Smooth muscle cell of the brain vasculature (primary cell): Measurements from ENCODE around the gene TUBGCP3.
"Not testable (repeated sequence)": the region's sequence is repeated elsewhere in the genome, so short reads cannot be mapped to it uniquely, and the experiment has no call there.

Experiments
- DNase-seq: peaks from one replicate; pipeline ENCODE4 v3.0.0-alpha.2; 2012; ENCODE audit warnings: low read depth, low spot score

TUBGCP3 gene

DNA sequence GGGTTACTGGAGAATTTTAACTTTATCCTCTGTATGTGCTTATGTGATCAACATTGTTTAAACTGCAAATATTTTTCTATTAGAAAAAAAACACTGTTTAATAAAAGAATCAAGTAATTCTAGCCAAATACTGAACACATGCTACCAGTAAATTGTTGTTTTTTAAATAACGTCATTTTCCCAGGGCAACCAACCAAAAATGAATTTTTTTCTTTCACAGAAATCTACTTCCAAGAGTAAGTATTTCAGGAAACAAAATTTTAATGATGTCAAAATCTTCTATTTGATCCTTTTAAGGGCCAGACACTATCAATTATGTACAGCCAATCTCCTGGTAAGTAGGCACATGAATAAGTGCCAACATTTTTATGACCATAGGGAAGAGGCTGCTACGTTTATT is 57.1 kb downstream of the TUBGCP3 start:
- no peak for DNase-seq

DNA sequence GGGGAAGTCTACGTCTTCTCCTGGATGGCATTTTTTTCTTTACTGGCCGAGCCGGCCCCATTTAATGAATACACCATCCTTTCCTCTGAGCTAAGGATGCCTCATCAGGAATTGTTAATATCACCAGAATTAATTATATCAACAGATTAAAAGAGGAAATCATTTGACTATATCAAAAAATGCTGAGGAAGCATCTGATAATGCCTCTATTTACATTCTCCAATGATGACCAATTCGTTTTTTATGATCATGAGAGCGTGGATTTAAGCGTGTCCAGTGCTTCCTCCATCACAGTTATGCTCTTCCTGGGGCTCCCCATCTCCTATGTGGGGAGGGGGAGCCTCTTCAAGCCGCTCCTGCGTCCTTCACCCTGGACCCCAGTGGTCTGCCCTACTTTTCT is 58.7 kb downstream of the TUBGCP3 start:
- no peak for DNase-seq

- DNase-seq = no peak
Measured at GRCh38 chr13:112526146-112526853, 61.7 kb downstream of the TUBGCP3 start.

DNA sequence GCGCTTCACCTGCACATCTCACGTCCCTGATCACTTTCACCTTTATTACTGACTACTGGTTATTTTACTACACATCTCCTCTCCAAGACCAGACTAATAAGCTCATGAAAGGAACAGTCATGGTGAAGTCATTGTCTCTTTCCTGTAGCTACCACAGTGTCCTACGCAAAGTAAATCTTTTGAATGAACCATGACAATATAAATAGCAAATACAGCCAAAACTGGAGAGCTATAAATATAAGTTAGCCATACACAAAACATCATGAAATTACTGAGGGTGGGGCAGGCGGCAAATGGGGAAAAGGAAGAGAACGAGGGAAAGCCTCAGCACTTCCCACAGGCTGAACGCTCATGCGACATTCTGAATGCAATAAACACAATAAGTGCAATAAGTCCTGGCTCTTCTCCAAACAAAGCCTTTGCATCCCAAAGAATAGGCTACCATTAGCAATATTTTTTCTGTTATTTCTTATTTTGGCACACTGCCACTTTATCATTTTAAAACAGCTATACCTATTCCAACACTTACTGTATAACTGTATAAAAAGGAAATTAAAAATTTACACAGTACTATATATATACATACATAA is 62.5 kb downstream of the TUBGCP3 start:
- no peak for DNase-seq

- no peak for DNase-seq
Measured at GRCh38 chr13:112522578-112522977, 65.4 kb downstream of the TUBGCP3 start.

DNA sequence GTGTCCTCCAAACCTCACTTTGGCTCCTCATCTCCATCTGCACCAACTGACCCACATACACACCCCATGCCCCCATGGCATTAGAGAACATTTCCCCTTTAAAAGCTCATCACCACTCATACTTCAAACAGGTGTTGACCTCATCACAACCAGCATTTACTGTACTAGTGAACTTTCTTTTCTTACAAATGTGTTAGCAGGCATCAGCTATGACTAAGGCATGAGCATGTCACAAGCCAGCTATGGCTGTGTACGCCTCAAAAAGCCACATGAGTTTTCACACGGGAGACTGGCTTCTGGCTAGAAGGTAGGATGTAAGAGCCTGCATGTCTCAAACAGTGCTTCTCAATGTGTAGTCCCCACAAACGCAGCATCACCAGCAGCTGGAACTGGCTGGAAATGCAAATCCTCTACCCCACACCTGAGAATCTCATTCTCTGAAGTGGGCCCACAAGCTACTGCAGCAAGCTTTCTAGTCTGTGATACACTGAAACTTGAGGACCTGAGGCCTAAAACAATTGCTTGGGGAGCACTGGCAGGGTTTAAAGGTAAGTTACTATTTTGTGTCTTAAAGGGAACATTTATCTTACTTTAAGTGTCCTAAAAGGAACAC is 66.8 kb downstream of the TUBGCP3 start:
- DNase-seq = no peak

DNA sequence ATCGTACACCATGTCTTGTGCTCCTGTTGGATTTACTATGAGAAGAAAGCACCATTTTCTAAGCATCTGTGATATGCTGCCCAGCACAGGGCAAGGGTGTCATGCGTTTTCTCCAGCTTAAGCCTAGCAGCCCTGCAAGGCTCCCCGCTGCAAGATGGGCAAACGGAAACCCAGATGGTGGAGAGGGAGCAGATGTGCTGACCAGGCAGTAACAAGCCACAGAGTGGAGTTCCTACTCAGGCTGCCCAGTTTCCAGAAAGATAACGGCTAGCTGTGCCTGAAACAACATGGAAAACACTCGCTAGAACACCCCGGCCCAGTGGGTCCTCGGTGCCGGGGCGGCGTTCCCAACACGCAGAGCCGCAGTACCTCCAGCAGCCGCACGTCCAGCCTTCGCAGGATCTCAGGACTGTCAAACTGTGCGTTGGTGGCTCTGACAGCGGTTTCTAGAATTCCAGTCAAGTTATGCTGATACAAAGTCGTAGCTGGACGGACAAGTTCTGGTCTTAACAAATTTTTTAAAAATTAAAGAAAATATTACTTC is 68.4 kb downstream of the TUBGCP3 start:
- DNase-seq = no peak

DNA sequence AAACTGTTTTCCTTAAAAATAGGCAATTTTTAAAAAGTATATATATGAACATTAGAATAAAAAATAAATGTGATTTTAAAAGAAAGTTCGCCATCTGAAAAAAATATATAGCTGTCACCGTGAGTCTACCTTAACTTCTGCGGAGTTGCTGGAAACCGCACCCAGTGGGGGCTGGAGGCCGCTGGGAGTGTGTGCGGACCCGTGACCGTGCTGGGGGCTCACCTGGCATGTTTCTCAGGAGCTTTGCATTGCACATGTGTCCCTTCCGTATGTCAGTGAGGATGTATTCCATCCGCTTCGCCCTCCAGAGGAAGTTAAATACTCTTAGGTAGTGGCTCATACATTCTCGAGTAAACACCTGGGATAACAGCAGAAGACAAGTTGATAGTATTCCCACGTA is 71.7 kb downstream of the TUBGCP3 start:
- no peak for DNase-seq

- DNase-seq = no peak
Measured at GRCh38 chr13:112513761-112514160, 74.2 kb downstream of the TUBGCP3 start.

DNA sequence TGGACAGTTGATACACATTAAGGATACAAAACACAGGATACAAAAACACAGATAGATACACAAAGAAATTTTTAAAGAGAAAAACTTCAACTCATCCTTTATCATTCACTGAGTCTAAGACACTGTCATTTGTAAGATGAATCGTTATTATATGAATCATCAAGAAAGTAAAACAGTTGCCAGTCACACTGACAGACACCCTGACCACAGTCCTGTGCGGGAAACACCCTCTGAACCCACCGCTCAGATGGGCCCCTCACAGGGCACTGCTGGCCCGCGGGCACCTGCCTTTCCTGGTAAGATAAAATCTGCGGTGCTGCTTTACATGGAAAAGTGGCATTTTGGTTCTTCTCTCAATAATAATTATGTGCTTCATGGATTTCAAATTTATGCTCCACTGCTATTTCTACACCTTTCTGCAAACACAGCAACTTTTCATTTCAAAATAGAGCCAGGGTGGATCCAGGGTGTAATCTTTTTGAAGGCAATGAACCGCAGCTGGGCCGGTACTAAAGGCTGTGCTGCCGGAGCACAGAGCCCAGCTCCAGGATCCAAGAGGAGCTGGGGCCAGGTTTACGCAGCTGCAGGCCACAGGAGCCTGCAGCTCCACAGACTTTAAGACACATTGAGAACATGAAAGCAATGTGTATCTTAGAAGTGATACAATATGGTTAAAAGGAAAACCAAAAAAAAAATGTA is 76.8 kb downstream of the TUBGCP3 start:
- no peak for DNase-seq

GRCh38 chr13:112510002-112510780 is 77.8 kb downstream of the TUBGCP3 start:
- peak; percentile 31 for DNase-seq

DNA sequence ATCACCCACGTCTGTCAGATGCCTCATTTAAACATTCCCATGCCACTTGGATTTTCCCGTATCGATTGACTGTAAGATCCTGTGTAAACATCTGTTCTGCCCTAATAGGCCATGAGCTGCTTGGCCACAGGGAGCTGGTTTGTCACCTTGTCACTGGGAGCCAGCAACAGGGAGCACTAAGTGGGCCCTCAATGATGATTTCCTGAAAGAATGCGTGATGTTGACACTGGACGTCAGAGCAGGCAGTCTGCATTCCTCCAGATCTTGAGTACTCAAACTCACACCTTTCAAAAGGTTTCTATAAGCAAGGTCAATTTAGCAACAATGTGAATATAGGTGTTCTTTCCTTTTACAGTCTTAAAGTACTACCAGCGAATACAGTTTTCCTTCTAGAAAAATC is 78.8 kb downstream of the TUBGCP3 start:
- no peak for DNase-seq

- no peak for DNase-seq
Measured at GRCh38 chr13:112506046-112506445, 81.9 kb downstream of the TUBGCP3 start.

GRCh38 chr13:112496166-112496565 is 91.8 kb downstream of the TUBGCP3 start:
- DNase-seq = no peak

- no peak for DNase-seq
Measured at GRCh38 chr13:112495465-112495864, 92.5 kb downstream of the TUBGCP3 start.

DNA sequence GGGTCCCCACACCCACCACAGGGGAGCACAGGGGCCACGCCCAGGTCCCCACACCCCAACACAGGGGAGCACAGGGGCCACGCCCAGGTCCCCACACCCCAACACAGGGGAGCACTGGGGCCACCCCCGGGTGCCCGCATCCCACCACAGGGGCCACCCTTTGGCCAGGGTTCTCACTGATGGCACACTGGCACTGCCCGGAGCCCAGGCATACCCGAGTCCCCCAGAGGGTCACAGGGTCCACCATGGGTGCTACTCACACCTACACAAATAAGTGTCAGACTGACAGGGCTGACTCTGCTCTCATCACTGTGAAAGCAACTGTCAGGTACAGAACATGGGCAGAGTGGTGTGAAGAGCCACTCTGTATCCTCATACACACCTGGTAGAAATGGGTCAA is 98.8 kb downstream of the TUBGCP3 start:
- no peak for DNase-seq

- DNase-seq = not testable (repeated sequence)
Measured at GRCh38 chr13:112488343-112489050, 99.5 kb downstream of the TUBGCP3 start.

DNA sequence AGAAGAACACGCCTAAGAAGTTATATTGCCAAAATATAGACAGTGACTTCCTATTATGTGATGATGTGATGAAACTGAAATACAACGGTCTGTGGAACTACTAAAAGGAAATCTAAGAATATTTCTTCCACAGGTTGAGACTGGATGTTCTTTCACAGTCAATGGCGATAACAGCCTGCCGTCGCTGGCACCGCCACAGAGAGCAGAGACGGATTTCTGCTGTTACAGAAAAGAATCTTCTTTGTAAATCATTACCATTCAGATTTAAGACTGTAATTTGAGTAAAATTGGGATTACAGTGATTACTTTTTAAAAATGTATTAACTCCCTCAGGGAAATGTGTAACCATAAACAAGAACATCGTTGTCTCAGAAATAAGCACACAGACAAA is 100.8 kb downstream of the TUBGCP3 start:
- no peak for DNase-seq

- DNase-seq = no peak
Measured at GRCh38 chr13:112486386-112487126, 101.4 kb downstream of the TUBGCP3 start.

- not testable (repeated sequence) for DNase-seq
Measured at GRCh38 chr13:112485814-112486213, 102.1 kb downstream of the TUBGCP3 start.
